LNCaP clone FGC (cell line): ENCODE measurements around the gene GSK3B.

Experiments used
- DNase-seq: peaks from one replicate; pipeline ENCODE4 v3.0.0-alpha.2; 2011; ENCODE audit warnings: low read depth
- H3K4me3 ChIP-seq: 2 replicates; pipeline ENCODE4 v1.5.1; 2011; ENCODE audit warnings: mild to moderate bottlenecking, low read depth, low read length, control low read depth
- TF ChIP-seq, protein P1 (sequence below): IDR thresholded peaks from 2 replicates; pipeline ENCODE4 v1.5.1; 2012; ENCODE audit warnings: mild to moderate bottlenecking; ENCODE audit not compliant: control insufficient read depth, insufficient read depth; ENCODE audit errors: extremely low read depth

GSK3B gene

DNA sequence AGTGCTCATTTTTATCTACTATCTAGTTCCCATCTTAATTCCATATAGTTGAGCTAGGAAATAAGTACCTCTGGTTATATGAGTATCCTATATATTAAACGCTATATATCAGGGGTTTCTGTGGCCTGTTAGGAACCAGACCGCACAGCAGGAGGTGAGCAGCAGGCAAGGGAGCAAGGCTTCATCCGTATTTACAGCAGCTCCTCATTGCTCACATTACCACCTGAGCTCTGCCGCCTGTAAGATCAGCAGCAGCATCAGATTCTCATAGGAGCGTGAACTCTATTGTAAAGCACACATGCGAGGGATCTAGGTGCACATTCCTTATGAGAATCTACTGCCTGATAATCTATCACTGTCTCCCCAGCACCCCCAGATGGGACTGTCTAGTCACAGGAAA lies 23.0 kb downstream of the GSK3B start:
- TF ChIP-seq, protein P1, sequence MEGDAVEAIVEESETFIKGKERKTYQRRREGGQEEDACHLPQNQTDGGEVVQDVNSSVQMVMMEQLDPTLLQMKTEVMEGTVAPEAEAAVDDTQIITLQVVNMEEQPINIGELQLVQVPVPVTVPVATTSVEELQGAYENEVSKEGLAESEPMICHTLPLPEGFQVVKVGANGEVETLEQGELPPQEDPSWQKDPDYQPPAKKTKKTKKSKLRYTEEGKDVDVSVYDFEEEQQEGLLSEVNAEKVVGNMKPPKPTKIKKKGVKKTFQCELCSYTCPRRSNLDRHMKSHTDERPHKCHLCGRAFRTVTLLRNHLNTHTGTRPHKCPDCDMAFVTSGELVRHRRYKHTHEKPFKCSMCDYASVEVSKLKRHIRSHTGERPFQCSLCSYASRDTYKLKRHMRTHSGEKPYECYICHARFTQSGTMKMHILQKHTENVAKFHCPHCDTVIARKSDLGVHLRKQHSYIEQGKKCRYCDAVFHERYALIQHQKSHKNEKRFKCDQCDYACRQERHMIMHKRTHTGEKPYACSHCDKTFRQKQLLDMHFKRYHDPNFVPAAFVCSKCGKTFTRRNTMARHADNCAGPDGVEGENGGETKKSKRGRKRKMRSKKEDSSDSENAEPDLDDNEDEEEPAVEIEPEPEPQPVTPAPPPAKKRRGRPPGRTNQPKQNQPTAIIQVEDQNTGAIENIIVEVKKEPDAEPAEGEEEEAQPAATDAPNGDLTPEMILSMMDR: no peak
- H3K4me3 ChIP-seq: no peak overlapping the region
- DNase-seq: no peak

DNA sequence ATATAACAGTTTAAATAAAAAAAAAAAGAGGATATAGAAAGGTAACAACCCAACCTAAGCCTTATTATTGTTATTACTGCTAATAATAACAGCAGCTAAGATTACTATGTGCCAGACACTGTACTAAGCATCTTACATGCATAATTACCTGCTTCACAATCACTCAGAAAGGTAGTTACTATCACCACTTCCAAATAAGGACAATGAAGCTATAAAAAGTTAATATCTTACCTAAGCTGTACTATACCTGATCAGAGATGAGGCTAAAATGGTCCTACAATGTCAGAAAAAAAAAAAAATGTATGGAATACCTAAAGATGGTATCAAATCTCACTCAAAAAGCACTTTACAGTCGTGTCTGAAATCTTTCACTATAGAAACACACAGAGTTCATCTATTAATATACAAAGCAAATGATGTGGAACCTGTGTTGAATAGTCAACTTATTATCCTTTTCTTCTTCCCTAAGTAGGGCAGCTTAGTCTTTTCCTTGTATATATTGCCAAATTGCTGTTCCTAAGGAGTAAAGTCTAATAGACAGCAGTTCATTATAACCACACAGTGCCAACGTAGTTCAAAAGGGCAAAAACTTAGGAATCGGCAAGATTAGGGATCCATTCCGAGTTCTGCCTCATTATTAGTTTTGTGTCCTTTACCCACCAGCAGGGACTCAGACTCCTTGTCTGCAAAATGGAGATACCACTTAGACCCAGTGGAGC lies 23.8 kb downstream of the GSK3B start:
- H3K4me3 ChIP-seq: no peak overlapping the region
- no peak for DNase-seq
- TF ChIP-seq, protein P1: no peak

DNA sequence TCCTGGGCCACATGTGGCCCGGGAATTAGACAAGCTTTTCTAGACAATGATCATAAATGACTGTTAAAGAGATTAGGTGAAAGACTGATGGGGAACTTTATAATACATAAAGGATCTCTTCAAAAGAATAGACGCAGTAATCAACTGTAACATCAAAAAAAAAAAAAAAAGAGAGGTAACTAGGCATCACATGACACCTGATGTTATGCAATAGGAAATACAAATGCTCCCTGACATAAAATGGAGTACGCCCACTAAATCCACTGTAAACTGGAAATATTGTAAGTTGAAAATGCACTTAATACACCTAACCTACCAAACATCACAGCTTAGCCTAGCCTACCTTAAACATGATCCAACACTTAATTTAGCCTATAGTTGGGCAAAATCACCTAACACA lies 27.2 kb downstream of the GSK3B start:
- no peak for DNase-seq
- no peak overlapping the region for H3K4me3 ChIP-seq
- TF ChIP-seq, protein P1: no peak

DNA sequence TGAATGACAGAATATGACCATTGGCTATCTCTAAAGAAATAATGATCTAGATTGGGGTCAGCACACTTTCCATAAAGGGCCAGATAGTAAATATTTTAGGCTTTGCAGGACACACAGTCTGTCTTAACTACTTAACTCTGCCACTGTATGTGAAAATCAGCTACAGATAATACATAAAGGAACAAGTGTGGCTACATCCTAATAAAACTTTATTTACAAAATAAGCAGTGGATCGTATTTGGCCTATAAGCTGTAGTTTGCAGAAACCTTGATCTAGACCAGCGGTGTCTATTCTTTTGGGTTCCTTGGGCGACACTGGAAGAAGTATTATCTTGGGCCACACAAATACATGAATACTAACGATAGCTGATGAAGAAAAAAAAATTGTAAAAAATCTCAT lies 27.6 kb downstream of the GSK3B start:
- no peak for DNase-seq
- TF ChIP-seq, protein P1: no peak
- H3K4me3 ChIP-seq: no peak overlapping the region

DNA sequence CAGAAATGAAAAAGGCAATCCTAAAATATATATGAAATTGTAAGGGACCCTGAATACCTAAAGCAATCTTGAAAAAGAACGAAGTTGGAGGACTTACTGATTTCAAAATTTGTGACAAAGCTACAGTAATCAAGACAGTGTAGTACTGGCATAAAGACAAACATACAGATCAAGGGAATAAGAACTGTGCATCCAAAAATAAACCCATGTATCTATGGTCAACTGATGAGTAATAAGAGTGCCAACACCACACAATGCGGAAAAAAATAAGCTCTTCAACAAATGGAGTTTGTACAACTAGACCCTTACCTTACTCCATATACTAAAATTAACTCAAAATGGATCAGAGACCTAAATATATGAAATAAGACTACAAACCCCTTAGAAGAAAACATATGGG lies 29.6 kb downstream of the GSK3B start:
- no peak for DNase-seq
- TF ChIP-seq, protein P1: no peak
- H3K4me3 ChIP-seq: no peak overlapping the region

DNA sequence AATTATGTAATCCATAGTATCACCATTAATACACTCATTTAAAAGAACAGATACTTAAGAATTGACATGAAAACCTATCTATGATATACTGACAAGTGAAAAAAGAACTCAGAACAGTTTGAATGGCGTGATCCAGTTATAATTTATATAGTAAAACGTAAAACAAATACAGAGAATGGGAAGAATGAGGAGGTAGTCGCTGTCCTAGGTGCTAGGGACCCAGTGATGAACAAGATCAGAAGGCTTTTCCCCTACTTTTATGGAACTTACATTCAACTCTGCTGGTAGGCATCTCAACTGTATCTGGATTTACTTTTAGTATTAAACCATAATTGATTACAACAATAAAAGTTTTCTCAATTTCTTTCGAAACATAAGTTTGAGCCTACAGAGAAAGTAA lies 31.8 kb downstream of the GSK3B start:
- TF ChIP-seq, protein P1: no peak
- DNase-seq: peak; percentile 33
- no peak overlapping the region for H3K4me3 ChIP-seq

DNA sequence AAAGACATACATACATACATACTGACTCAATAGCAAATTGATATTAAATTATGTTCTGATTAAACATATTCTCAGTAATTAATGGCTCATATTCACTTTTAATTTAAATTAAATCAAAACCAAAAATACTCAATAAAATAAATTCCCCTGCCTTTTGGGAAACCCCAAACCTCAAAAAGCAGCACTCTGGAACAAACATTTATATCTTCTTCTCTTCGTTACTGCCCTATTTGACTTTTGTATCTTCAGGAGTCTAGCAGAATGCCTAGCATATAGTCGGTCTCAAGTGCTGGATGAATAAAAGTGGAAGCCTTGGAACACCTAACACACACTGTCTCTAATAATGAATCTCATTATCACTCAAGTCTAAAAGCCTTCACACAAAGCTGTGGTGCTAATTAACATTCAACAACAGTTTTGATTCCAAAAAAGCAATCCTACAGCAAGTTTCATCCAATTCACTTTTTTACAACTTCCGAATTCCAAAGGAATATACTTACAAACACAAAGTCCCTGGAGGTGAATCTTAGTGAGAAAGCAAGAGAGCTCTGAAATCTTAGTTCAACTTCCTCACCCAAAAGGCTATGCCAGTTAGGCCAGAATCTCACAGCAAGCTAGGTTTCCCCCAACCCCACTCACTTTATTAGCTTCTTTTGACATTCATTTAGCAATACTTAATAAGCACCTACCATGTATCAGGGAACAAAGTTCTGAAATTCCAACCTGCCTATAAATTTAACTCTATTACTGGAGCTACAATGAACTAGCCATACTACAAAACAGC lies 35.0 kb downstream of the GSK3B start:
- no peak for DNase-seq
- H3K4me3 ChIP-seq: no peak overlapping the region
- TF ChIP-seq, protein P1: no peak
